ENCODE data around the gene SFT2D3.
"Not testable (repeated sequence)": the region's sequence is repeated elsewhere in the genome, so short reads cannot be mapped to it uniquely, and the experiment has no call there.

SFT2D3 gene

DNA sequence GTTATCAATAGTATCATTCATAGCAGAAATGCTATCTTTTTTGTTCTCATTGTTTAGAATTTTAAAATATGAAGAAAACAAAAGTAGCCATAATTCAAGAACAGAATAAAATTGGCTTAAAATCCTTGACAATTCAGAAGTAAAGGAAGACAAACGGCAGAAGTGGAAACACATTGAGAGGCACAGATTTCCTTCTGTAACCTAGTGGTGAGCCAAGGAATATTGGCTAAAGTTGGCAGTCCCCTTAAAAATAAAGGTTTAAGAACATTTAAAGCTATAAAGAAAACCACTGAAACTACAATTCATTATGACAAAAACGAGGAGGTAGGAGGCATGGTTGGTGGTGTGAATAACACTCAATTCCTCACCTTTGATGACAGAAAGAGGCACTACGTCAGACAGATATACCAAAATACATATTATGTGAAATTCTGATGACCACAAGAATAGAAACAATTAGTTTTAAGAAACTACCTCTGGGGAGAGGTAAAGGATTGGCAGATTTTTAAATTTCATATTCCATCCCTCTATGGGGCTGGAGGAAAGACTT, 42.3 kb downstream of the SFT2D3 start:
- no peak for DNase-seq (ENCODE audit: low read depth in 2 of 2)

DNA sequence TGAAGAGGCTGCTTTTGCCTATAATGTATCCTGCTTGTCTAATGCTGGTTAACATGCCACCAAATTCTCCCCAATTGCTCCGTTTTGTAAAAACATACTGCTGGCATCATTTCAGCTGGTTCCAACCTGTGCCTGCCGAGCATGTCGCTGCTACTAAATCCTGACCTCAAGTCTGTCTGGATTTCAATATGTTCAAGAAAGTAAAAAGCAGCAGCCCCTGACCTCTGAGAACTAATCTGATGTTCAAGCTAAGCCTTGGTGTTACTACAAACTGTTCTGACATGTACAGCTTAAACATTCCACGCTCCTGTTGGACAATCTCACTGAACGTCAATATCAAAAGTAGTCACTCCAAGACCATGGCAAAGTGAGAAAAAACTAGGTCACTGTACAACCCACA, 46.3 kb downstream of the SFT2D3 start:
- no peak for DNase-seq (ENCODE audit: low read depth in 2 of 2)

GRCh38 chr2:127749537-127749936, 48.2 kb downstream of the SFT2D3 start:
- not testable (repeated sequence) for DNase-seq (ENCODE audit: low read depth in 2 of 2)

GRCh38 chr2:127753374-127753773, 52.1 kb downstream of the SFT2D3 start:
- no peak for DNase-seq (ENCODE audit: low read depth in 2 of 2)

GRCh38 chr2:127754186-127754585, 52.9 kb downstream of the SFT2D3 start:
- DNase-seq (ENCODE audit: low read depth in 2 of 2) = no peak
